Mononuclear cell (primary cell): Measurements from ENCODE around the gene PREX1. TPM values are rescaled to one million over a fixed set of nuclear protein-coding genes. Genes with fewer than 3 reads are reported as not detected.

ENCODE experiments used
- H3K27me3 ChIP-seq: 2 replicates; pipeline ENCODE4 v1.6.0; 2011; ENCODE audit warnings: low read length, control low read depth; ENCODE audit not compliant: insufficient read depth
- H3K4me1 ChIP-seq: 2 replicates; pipeline ENCODE4 v1.5.1; 2011; ENCODE audit warnings: mild to moderate bottlenecking, low read length, control low read depth; ENCODE audit not compliant: insufficient read depth
- H3K4me3 ChIP-seq: 2 replicates; pipeline ENCODE4 v1.5.1; 2011; ENCODE audit warnings: mild to moderate bottlenecking, low read length, moderate library complexity
- H3K9me3 ChIP-seq: 2 replicates; pipeline ENCODE4 v1.5.1; 2011; ENCODE audit warnings: low read depth, mild to moderate bottlenecking, control low read depth, low read length
- total RNA-seq: library from RNA; depleted of rRNA; stranded (reverse); fragments of >200 nt; gene quantifications from one replicate; pipeline ENCODE4 v1.2.3, GENCODE V29; 2012

The PREX1 gene
- total RNA-seq, 1 donor, result 128 TPM

DNA sequence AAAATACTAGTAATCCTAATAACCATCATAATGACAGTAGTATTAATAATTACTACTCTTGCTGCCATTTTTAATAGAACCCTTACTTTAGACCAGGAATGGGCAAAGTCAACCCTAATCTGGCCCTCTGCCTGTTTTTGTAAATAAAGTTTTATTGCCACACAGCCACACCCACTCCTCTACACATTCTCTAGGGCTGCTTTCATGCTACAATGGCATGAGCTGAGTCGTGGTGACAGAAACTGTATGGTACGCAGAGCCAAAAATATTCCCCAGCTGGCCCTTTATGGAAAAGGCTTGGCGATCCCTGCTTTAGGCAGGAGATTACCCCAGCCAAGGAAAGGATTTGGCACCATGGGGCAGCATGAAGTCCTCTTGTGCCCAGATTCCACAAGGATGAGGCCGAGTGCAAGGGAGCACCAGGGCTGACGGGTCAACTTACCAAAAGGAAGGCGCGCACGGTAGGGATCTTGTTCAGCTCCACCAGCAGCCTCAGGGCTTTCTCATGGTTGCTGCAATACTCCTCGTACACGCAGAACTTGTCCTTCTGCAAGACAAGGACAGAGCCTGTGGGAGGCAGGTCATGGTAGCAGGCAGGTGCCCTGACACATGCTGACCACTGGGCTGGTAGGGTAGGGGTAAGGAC, 93.6 kb downstream of the PREX1 start:
- no peak overlapping the region for H3K4me3 ChIP-seq
- H3K9me3 ChIP-seq, result no peaks in the 10 kb centered on the region
- peaks cover 60% of the 10 kb centered on the region for H3K4me1 ChIP-seq
- H3K27me3 ChIP-seq, result no peaks in the 10 kb centered on the region

DNA sequence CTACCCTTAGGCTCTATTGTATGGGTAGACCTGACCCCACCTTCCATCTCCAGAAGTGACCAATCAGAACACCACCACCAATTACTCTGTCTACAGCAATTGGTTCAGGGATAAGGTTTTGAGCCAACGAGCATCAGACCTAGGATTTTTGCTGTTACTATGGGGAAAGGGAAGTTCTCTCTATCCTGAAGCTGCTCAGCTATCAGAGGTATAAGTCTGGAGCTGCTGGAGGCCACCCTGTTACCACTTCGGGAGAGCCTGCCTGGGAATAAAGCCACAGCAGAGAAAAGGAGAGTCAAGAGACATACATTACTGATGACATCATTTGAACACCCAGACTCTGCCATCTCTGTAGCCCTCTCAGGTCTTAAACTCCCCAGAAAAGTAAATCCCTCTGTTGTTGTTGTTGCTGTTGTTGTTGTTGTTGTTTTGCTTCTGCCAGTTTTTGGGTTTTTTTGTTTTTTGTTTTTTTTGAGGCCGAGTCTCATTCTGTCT, 94.5 kb downstream of the PREX1 start:
- Histone ChIP-seq H3K4me3 (no peak overlapping the region), H3K4me1 (peaks cover 60% of the 10 kb centered on the region), H3K9me3 (no peaks in the 10 kb centered on the region), H3K27me3 (no peaks in the 10 kb centered on the region)

DNA sequence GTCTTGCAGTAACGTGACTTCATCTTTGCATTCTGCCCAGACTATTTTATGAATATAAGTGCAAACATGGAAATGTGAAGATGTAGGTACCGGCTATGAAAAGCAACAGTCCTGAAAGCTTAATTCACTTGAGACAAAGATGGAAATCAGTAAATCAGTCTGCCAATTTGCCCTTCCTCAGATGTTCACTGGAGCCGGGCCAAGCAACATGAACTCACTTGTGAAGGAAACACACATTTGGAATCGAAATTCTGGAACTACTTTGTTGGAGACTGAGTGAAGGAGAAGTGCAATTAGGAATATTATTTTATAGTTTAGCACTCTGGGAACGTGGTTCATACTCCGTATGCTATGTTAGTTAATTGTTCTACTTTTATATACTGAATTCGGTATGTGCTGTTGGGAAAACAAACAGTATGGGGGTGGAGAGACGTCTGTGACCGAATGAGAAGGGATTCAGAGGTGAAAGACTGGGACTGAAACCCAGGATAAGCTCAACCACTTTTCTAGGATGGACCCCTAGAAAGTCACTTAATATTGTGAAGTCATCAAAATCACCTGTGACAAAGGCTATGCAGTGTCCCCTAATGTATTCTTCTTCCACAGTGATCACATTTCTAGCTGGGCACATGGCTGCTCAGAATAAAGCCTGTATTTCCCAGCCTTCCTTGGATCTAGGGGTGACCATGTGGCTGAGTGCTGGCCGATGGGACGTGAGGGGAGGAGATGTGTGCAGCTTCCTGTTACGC, 95.5 kb downstream of the PREX1 start:
- Histone ChIP-seq H3K4me1 (peaks cover 52% of the 10 kb centered on the region), H3K4me3 (no peak overlapping the region), H3K9me3 (no peaks in the 10 kb centered on the region), H3K27me3 (no peaks in the 10 kb centered on the region)

DNA sequence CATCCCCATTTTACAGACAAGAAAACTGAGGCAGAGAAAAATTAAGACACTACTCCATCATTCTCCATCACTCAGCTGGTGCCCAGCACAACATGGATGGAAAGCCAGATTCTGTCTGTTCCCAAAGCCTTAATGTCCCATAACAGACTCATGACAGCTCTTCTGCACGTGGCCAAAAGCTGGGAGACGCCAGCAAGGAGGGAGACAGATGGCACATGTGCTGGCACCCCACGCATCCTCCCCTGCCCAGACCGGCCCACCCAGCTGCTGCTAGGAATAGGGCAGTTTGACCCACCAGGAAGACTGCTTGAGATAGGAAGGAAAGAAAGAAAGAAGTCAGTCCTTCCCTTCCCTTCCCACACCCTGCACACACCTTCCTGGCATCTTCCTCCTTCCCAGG, 96.3 kb downstream of the PREX1 start:
- peaks cover 44% of the 10 kb centered on the region for H3K4me1 ChIP-seq
- no peaks in the 10 kb centered on the region for H3K27me3 ChIP-seq
- H3K4me3 ChIP-seq, result no peak overlapping the region
- no peaks in the 10 kb centered on the region for H3K9me3 ChIP-seq

DNA sequence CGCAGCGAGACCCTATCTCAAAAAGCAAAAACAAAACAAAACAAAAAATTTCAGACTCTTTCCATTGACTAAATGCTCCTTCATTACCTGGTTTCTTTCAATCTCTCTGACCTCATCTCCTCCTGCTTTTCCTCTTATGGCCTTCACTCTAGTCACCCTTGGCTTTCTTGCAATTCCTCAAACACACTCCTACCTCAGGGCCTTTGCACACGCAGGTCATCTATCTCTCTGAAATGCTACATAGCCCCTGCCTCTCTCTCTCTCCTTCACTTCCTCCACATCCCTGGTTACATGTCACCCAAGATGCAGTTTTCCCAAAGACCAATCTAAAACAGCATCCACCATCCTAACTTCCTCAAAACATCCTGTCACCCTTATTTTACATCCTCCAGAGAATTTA, 96.8 kb downstream of the PREX1 start:
- no peak overlapping the region for H3K4me3 ChIP-seq
- H3K27me3 ChIP-seq, result no peaks in the 10 kb centered on the region
- H3K9me3 ChIP-seq, result no peaks in the 10 kb centered on the region
- peaks cover 44% of the 10 kb centered on the region for H3K4me1 ChIP-seq

DNA sequence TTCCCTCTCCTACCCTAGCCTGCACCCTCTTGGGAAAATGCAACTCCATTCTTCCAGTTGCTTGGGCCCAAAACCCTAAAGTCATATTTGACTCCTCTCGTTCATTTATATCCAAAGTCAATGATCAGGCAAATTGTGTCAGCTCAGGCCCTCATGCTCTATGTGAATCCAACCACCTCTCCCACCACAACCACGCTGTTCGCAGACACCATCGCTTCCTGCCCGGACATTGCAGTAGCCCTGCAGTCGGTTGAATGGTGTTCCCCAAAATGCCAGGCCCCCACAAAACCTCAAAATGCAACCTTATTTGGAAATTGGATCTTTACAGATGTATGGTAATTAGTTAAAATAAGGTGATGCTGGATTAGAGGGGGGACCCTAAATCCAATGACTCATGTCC, 98.3 kb downstream of the PREX1 start:
- Histone ChIP-seq H3K9me3 (no peaks in the 10 kb centered on the region), H3K4me3 (no peak overlapping the region), H3K4me1 (peaks cover 48% of the 10 kb centered on the region), H3K27me3 (no peaks in the 10 kb centered on the region)

DNA sequence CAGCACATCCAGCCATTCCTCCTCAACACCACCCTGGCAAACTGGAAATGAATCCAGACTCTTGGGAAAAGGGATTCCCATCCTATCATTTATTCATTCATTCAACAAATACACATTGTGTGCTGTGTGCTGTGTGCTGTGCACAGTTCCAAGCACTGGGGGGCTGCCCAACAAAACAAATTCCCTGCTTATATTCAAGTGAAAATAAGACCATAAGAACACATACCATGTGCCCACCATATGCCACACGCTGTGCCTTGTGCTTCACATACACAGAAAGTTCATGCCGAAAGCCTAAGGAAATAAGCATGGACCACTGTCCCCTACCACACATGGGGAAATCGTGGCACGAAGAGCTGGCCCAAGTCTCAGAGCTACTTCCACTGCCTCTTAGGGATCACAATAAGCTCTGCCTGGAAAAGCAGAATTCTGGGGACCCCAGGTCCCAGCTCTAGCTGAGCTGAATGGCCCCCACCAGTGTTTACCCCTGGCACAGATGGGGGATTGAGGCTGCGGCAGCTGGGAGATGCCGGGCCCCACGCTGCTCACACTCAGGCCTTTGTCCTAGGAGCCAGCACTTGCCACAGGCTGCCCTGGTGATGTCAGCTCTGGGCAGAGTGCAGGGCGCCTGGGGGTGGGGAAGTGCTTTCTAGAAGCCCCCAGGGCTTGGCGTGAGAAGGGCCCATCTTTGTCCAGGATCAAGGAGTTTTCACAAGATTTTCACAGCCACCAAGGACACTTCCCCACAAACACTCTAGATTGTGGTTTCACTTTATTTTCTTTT, 99.6 kb downstream of the PREX1 start:
- no peaks in the 10 kb centered on the region for H3K27me3 ChIP-seq
- peaks cover 61% of the 10 kb centered on the region for H3K4me1 ChIP-seq
- H3K4me3 ChIP-seq, result no peak overlapping the region
- no peaks in the 10 kb centered on the region for H3K9me3 ChIP-seq

DNA sequence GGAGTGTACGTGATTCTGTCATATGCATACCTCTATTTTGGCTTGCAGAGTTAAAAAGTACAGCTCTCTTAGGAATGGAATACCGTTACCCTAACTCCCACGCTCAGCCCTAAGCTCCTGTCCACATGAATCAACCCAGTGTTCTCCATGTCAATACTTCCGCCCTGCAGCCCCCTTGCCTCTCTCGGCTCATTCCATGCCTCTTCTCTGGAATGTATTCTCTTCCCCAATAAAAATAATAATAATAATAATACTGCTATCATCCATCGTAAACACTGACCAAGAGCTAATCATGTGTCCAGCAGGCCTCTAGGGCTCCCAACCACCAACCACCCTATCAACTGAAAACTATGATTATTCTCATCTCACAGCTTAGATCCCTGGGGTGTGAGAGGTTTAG, 100.6 kb downstream of the PREX1 start:
- Histone ChIP-seq H3K4me3 (no peak overlapping the region), H3K9me3 (no peaks in the 10 kb centered on the region), H3K4me1 (peaks cover 71% of the 10 kb centered on the region), H3K27me3 (no peaks in the 10 kb centered on the region)

DNA sequence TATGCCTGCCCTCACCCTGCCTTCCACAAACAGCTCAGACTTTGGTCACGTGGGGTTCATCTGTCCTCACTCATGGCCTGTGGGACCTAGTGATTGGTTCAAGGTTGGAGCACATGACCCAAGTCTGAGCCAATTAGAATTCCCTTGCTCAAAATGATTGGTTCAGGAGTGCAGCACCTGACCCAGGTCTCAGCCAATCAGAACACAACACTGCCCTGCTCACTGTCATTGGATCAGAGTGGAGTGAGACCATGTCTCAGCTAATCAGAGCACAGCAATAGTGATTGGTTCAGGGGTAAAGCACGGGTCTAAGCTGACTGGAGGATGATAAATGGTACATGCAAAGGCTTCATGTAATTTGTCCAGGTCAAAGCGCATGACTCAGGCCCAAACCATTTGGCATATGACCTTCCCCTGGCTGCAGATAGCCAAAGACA, 102.2 kb downstream of the PREX1 start:
- Histone ChIP-seq H3K9me3 (no peaks in the 10 kb centered on the region), H3K27me3 (no peaks in the 10 kb centered on the region), H3K4me3 (no peak overlapping the region), H3K4me1 (peaks cover 83% of the 10 kb centered on the region)

DNA sequence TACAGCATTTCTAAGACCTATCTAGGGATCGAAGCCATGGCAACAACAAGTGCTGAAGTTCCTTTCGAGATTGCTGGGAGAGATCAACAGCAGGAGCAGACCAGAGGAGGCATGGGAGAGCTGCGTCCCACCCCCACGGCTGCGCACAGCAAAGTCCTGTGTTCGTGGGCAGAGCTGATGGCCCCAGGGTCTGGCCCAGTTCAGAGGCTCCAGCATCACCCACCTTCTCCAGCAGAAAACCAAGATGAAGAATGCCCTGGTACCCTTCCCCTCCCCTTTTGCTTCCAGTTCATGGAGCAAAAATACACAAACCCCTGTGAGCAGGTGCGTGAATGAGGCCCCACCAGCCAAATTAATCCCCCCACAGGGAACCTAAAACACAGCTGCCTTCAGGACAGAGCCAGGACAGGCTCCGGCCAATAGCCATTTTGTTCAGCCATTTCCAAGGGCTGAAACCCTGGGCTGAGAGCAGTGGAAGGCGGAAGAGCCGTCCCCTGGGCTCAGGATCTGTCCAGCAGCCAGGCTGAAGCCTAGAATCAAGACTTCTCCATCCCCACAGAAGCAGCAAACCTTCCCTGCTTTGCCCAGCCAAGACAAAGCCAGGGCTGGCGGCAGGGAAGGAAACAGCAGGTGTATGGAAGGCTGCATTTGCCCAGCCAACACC, 102.8 kb downstream of the PREX1 start:
- no peak overlapping the region for H3K4me3 ChIP-seq
- peaks cover 83% of the 10 kb centered on the region for H3K4me1 ChIP-seq
- no peaks in the 10 kb centered on the region for H3K27me3 ChIP-seq
- H3K9me3 ChIP-seq, result no peaks in the 10 kb centered on the region

DNA sequence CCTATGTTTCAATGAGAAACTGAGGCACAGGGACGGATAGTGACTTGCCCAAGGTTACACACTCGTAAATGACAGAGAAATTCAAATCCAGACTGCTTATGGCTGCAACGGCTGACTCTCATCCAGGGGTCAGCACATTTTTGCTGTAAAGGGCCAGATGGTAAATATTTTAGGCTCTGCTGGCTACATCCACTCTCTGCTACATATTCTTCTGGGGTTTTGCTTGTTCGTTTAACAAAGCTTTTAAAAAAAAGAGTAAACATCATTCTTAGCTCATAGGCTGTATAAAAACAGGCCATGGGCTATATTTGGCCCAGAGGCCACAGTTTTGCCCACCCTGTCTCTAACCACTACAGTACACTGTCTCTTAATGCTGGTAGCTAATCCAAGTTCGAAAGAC, 103.4 kb downstream of the PREX1 start:
- Histone ChIP-seq H3K4me1 (peaks cover 83% of the 10 kb centered on the region), H3K4me3 (no peak overlapping the region), H3K27me3 (no peaks in the 10 kb centered on the region), H3K9me3 (no peaks in the 10 kb centered on the region)

DNA sequence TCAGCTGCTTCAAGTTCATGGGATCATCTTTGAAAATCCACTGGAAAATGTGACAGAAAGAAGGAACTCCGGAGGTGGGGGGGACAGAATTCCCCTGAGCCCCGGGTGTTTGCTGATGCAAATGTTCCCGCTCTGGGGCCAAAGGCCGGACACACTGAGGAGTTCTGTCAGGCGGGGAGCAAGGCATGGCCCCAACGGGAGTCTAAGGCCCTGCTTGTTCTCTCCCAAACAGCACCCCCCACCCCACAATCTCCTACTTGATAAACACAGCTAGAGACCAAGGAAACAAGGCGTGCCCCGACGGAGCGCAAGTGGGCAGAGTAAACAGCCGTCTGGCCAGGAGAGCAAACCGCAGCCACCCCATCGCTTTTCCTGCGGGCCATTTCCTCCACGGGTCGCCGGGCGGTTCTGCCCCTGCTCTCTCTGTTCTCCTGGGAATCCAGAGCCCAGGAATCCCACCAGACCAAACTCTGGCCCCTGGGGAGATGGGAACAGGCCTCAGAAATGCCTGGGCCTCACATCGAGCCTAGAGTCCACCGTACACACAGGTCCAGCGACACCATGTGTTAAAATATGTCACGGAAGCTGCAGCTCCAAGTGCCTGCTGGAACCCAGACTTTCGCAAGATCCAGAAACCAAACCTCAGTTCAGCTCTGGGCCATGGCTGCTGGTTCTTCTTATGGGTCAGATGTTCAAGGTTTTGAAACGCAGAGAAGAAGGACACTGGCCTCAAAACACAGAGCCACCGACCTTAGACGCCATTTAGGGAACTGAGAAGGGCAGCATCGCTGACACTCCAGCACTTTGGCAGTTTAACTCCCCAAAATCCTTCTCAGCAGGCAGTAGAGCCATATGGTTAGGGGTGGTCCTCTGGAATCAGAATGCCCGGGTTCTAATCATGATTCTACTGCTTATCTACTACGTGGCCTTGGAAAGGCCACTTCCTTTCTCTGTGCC, 104.2 kb downstream of the PREX1 start:
- no peaks in the 10 kb centered on the region for H3K27me3 ChIP-seq
- no peak overlapping the region for H3K4me3 ChIP-seq
- H3K9me3 ChIP-seq, result no peaks in the 10 kb centered on the region
- peaks cover 82% of the 10 kb centered on the region for H3K4me1 ChIP-seq

DNA sequence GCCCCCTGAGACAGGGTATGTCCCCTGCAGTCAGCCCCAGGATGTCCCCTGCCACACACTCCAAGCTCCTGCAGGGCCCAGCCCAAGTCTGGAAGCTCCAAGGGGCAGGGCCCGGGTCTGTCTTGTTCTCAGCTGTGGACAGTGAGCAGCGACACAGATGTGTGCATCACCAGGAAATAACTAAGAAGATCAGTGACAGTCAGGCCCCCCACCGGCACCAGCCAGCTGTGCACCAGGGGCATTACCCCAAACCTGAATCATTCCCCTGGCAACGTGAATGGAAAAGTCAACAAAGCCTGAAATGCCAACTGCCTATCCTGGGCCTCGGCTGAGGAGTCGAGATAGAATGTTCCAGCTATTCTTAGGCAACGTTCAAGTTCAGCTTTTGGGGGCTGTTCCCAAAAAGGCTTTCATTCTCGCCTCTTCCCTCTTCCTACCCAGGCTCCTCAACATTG, 105.0 kb downstream of the PREX1 start:
- Histone ChIP-seq H3K9me3 (no peaks in the 10 kb centered on the region), H3K27me3 (no peaks in the 10 kb centered on the region), H3K4me3 (no peak overlapping the region), H3K4me1 (peaks cover 85% of the 10 kb centered on the region)
